ENCODE data around the gene ARHGAP26.

DNA sequence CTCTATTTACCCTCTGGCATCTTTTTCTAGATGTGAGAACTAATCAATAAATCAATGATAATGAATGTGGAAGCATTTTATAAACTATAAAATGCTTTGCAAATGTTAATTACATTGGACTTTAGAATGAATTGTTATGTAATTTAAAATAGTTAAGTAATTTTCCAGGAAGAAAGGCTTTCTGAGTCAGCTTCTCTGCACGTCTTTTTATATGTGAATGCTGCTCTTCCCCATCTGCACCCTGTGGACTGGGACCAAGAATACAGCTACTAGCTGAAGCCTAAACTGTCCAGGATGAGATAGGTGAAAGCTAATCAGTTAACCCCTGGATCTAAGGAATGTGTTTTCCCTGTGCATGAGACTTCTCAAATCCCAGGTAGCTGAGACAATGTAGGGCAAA, 340.4 kb downstream of the ARHGAP26 start:
- TF ChIP-seq, protein P1, sequence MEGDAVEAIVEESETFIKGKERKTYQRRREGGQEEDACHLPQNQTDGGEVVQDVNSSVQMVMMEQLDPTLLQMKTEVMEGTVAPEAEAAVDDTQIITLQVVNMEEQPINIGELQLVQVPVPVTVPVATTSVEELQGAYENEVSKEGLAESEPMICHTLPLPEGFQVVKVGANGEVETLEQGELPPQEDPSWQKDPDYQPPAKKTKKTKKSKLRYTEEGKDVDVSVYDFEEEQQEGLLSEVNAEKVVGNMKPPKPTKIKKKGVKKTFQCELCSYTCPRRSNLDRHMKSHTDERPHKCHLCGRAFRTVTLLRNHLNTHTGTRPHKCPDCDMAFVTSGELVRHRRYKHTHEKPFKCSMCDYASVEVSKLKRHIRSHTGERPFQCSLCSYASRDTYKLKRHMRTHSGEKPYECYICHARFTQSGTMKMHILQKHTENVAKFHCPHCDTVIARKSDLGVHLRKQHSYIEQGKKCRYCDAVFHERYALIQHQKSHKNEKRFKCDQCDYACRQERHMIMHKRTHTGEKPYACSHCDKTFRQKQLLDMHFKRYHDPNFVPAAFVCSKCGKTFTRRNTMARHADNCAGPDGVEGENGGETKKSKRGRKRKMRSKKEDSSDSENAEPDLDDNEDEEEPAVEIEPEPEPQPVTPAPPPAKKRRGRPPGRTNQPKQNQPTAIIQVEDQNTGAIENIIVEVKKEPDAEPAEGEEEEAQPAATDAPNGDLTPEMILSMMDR (IDR thresholded peaks at IDR 0.05; ENCODE audit: low read depth, low read length, poor library complexity, severe bottlenecking): no peak
- TF ChIP-seq EZH2phosphoT487 (IDR thresholded peaks at IDR 0.05; ENCODE audit: borderline replicate concordance, low read length): no peak

Measured in DOHH2 (cell line).